ENCODE results near the gene IRF2BP2. TPM values are rescaled to one million over a fixed set of nuclear protein-coding genes. Genes with fewer than 3 reads are reported as not detected.

IRF2BP2 gene
- total RNA-seq, 6 donors from 2014 or later = 83.8 to 157 (median 116) TPM

GRCh38 chr1:234647758-234648157 lies 37.8 kb upstream of the IRF2BP2 start:
- WGBS, 2 donors = 78 to 94% methylated on average over 2 of the region's 2 CpGs
- TF ChIP-seq CTCF (IDR thresholded peaks at IDR 0.05) (no peak), EP300 (IDR thresholded peaks at IDR 0.05) (no peak), POLR2AphosphoS5 (IDR thresholded peaks at IDR 0.05) (no peak), POLR2A (IDR thresholded peaks at IDR 0.05) (no peak)
- no peak for ATAC-seq (ENCODE audit: low FRiP score in 2 of 2)
- Histone ChIP-seq H3K36me3 (no peaks in the 10 kb centered on the region), H3K4me1 (peaks cover 11 to 22% (median 14%) of the 10 kb centered on the region in 4 donors), H3K9me3 (no peaks in the 10 kb centered on the region), H3K27ac (no peak overlapping the region), H3K4me3 (no peak overlapping the region), H3K27me3 (no peaks in the 10 kb centered on the region)
- DNase-seq = no peak

- Histone ChIP-seq H3K27ac (no peak overlapping the region), H3K36me3 (no peaks in the 10 kb centered on the region), H3K27me3 (no peaks in the 10 kb centered on the region), H3K4me3 (no peak overlapping the region), H3K9me3 (no peaks in the 10 kb centered on the region), H3K4me1 (peaks cover 11 to 23% (median 14%) of the 10 kb centered on the region in 4 donors)
- no peak for TF ChIP-seq POLR2AphosphoS5 (IDR thresholded peaks at IDR 0.05)
- no peak for TF ChIP-seq CTCF (IDR thresholded peaks at IDR 0.05)
- no peak for TF ChIP-seq POLR2A (IDR thresholded peaks at IDR 0.05)
- TF ChIP-seq EP300 (IDR thresholded peaks at IDR 0.05) = no peak
- ATAC-seq (ENCODE audit: low FRiP score in 2 of 2) (no peak), DNase-seq (no peak)
- 93 to 94% methylated on average over 3 of the region's 3 CpGs for WGBS, 2 donors
Measured at GRCh38 chr1:234647245-234647644, 37.3 kb upstream of the IRF2BP2 start.

- 83 to 85% methylated on average over 2 of the region's 2 CpGs for WGBS, 2 donors
- no peak for ATAC-seq (ENCODE audit: low FRiP score in 2 of 2)
- DNase-seq = no peak
- H3K9me3 ChIP-seq = no peaks in the 10 kb centered on the region
- H3K4me1 ChIP-seq = peaks cover 11 to 23% (median 14%) of the 10 kb centered on the region in 4 donors
- no peaks in the 10 kb centered on the region for H3K36me3 ChIP-seq
- TF ChIP-seq EP300 (IDR thresholded peaks at IDR 0.05) = no peak
- no peak for TF ChIP-seq CTCF (IDR thresholded peaks at IDR 0.05)
- no peak for TF ChIP-seq POLR2A (IDR thresholded peaks at IDR 0.05)
- TF ChIP-seq POLR2AphosphoS5 (IDR thresholded peaks at IDR 0.05) = no peak
- no peak overlapping the region for H3K4me3 ChIP-seq
- peak overlapping the region in 3 of 4 donors; percentile 21 to 31 (median 22) for H3K27ac ChIP-seq
- no peaks in the 10 kb centered on the region for H3K27me3 ChIP-seq
Measured at GRCh38 chr1:234645964-234646363, 36.0 kb upstream of the IRF2BP2 start.

GRCh38 chr1:234645474-234645953 lies 35.5 kb upstream of the IRF2BP2 start:
- no peaks in the 10 kb centered on the region for H3K9me3 ChIP-seq
- ATAC-seq (ENCODE audit: low FRiP score in 2 of 2) (peak in 1 of 2 donors; percentile 76), DNase-seq (no peak)
- H3K27me3 ChIP-seq = no peaks in the 10 kb centered on the region
- H3K36me3 ChIP-seq = no peaks in the 10 kb centered on the region
- peaks cover 11 to 23% (median 14%) of the 10 kb centered on the region in 4 donors for H3K4me1 ChIP-seq
- H3K27ac ChIP-seq = peak overlapping the region; percentile 3 to 31 (median 22)
- TF ChIP-seq POLR2AphosphoS5 (IDR thresholded peaks at IDR 0.05) (peak in 1 of 2 donors; percentile 6), POLR2A (IDR thresholded peaks at IDR 0.05) (no peak)
- no peak overlapping the region for H3K4me3 ChIP-seq
- 10 to 26% methylated on average over 1 of the region's 1 CpG for WGBS, 2 donors

GRCh38 chr1:234644928-234645327 lies 35.0 kb upstream of the IRF2BP2 start:
- TF ChIP-seq POLR2A (IDR thresholded peaks at IDR 0.05) (no peak), POLR2AphosphoS5 (IDR thresholded peaks at IDR 0.05) (no peak), CTCF (IDR thresholded peaks at IDR 0.05) (no peak), EP300 (IDR thresholded peaks at IDR 0.05) (no peak)
- Histone ChIP-seq H3K4me3 (no peak overlapping the region), H3K36me3 (no peaks in the 10 kb centered on the region), H3K4me1 (peaks cover 11 to 23% (median 14%) of the 10 kb centered on the region in 4 donors), H3K9me3 (no peaks in the 10 kb centered on the region), H3K27me3 (no peaks in the 10 kb centered on the region), H3K27ac (peak overlapping the region in 3 of 4 donors; percentile 19 to 81 (median 21))
- 55 to 59% methylated on average over 3 of the region's 3 CpGs for whole genome bisulfite sequencing, 2 donors
- ATAC-seq (ENCODE audit: low FRiP score in 2 of 2) (no peak), DNase-seq (no peak)
